ENCODE results near the gene PSAP.

Gene PSAP

GRCh38 chr10:71788954-71789353 lies 62.1 kb downstream of the PSAP start:
- no peak for DNase-seq (ENCODE audit: low read depth in 1 of 2, low spot score in 1 of 2)

GRCh38 chr10:71784679-71785272 lies 66.3 kb downstream of the PSAP start:
- no peak for DNase-seq (ENCODE audit: low read depth in 1 of 2, low spot score in 1 of 2)

GRCh38 chr10:71783917-71784678 lies 67.0 kb downstream of the PSAP start:
- no peak for DNase-seq (ENCODE audit: low read depth in 1 of 2, low spot score in 1 of 2)

GRCh38 chr10:71782917-71783490 lies 68.0 kb downstream of the PSAP start:
- DNase-seq (ENCODE audit: low read depth in 1 of 2, low spot score in 1 of 2), result no peak

- no peak for DNase-seq (ENCODE audit: low read depth in 1 of 2, low spot score in 1 of 2)
Measured at GRCh38 chr10:71782221-71782916, 68.7 kb downstream of the PSAP start.

- DNase-seq (ENCODE audit: low read depth in 1 of 2, low spot score in 1 of 2), result no peak
Measured at GRCh38 chr10:71780719-71781118, 70.3 kb downstream of the PSAP start.

GRCh38 chr10:71780156-71780555 lies 70.9 kb downstream of the PSAP start:
- no peak for DNase-seq (ENCODE audit: low read depth in 1 of 2, low spot score in 1 of 2)

- DNase-seq (ENCODE audit: low read depth in 1 of 2, low spot score in 1 of 2), result no peak
Measured at GRCh38 chr10:71779641-71780040, 71.4 kb downstream of the PSAP start.

GRCh38 chr10:71778071-71778825 lies 72.8 kb downstream of the PSAP start:
- DNase-seq (ENCODE audit: low read depth in 1 of 2, low spot score in 1 of 2), result no peak

GRCh38 chr10:71777213-71777985 lies 73.7 kb downstream of the PSAP start:
- DNase-seq (ENCODE audit: low read depth in 1 of 2, low spot score in 1 of 2), result no peak

GRCh38 chr10:71776481-71776925 lies 74.5 kb downstream of the PSAP start:
- DNase-seq (ENCODE audit: low read depth in 1 of 2, low spot score in 1 of 2), result no peak

- no peak for DNase-seq (ENCODE audit: low read depth in 1 of 2, low spot score in 1 of 2)
Measured at GRCh38 chr10:71774916-71775702, 75.9 kb downstream of the PSAP start.

GRCh38 chr10:71773221-71773971 lies 77.7 kb downstream of the PSAP start, which contains the start of gene VSIR:
VSIR (minus strand) TSS chr10:71773520; CDS start chr10:71773439, 81 bp downstream.
- DNase-seq (ENCODE audit: low read depth in 1 of 2, low spot score in 1 of 2), result peak; percentile 83 to 95

GRCh38 chr10:71772832-71773220 lies 78.2 kb downstream of the PSAP start:
- DNase-seq (ENCODE audit: low read depth in 1 of 2, low spot score in 1 of 2), result no peak

- no peak for DNase-seq (ENCODE audit: low read depth in 1 of 2, low spot score in 1 of 2)
Measured at GRCh38 chr10:71771821-71772617, 79.0 kb downstream of the PSAP start.

GRCh38 chr10:71771204-71771603 lies 79.8 kb downstream of the PSAP start:
- DNase-seq (ENCODE audit: low read depth in 1 of 2, low spot score in 1 of 2), result no peak

- no peak for DNase-seq (ENCODE audit: low read depth in 1 of 2, low spot score in 1 of 2)
Measured at GRCh38 chr10:71770789-71771188, 80.3 kb downstream of the PSAP start.

- DNase-seq (ENCODE audit: low read depth in 1 of 2, low spot score in 1 of 2), result no peak
Measured at GRCh38 chr10:71770255-71770654, 80.8 kb downstream of the PSAP start.

All from activated T-helper 1 cell treated with anti-CD3 and anti-CD28 coated beads, Interleukin-2, amount 50 U/mL, for 16 hours (primary cell).